ENCODE data around the gene MCM3AP.

DNA sequence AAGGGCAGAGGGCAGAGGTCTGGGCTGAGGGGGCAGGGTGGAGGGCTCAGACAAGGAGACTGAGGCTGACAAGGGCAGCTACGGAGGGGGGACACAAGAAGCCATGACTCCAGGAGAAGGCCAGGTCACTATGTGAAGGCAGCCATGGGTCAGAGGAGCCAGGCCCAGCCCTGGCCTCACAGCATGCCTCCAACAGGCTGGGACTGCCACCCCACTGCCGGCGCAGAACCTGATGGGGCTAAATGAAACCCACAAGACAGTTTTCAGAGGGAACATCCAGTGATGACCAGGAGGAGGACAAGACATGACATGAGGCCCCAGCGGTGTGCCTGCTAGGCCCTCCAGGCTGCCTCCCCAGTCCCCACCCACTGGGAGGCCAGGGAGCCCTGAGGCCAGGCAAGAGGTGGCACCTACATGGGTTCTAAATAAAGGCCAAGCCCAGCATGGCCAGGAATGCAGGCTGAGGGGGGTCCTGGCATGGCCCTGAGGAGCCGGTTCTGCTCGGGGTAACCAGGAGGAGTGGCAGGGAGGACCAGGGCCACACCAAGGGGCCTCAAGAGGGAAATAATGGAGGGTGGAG is 29.6 kb downstream of the MCM3AP start:
- TF ChIP-seq, protein P1, sequence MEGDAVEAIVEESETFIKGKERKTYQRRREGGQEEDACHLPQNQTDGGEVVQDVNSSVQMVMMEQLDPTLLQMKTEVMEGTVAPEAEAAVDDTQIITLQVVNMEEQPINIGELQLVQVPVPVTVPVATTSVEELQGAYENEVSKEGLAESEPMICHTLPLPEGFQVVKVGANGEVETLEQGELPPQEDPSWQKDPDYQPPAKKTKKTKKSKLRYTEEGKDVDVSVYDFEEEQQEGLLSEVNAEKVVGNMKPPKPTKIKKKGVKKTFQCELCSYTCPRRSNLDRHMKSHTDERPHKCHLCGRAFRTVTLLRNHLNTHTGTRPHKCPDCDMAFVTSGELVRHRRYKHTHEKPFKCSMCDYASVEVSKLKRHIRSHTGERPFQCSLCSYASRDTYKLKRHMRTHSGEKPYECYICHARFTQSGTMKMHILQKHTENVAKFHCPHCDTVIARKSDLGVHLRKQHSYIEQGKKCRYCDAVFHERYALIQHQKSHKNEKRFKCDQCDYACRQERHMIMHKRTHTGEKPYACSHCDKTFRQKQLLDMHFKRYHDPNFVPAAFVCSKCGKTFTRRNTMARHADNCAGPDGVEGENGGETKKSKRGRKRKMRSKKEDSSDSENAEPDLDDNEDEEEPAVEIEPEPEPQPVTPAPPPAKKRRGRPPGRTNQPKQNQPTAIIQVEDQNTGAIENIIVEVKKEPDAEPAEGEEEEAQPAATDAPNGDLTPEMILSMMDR (IDR thresholded peaks at IDR 0.05): no peak
- TF ChIP-seq POLR2AphosphoS5 (IDR thresholded peaks at IDR 0.05) (no peak), POLR2A (IDR thresholded peaks at IDR 0.05; ENCODE audit: low read depth) (no peak), EP300 (IDR thresholded peaks at IDR 0.05) (no peak)

Measured in esophagus muscularis mucosa (tissue), 4 donors.